Psoas muscle (tissue), 8 donors: ENCODE measurements around the gene GLMN. TPM values are rescaled to one million over a fixed set of nuclear protein-coding genes. Genes with fewer than 3 reads are reported as not detected.
A peak's percentile ranks its signal among the peaks of the same experiment; 100 is the strongest.

Experiments
- ATAC-seq, 4 donors: fragments of 200-7000 bp; cut with Tn5 transposase; one replicate each; pipeline ENCODE4 v1.9.1; 2020; ENCODE audit warnings: moderate library complexity in 3 of 4, mild to moderate bottlenecking in 2 of 4
- DNase-seq, 2 donors: peaks; one replicate each; pipeline ENCODE4 v3.0.0-alpha.2; 2020
- H3K27ac ChIP-seq: fragments of 200-600 bp; one replicate; pipeline ENCODE4 v1.8.0; 2022
- H3K27me3 ChIP-seq, 3 donors: fragments of 200-600 bp in 1 of 3; one replicate each; pipeline versions ENCODE4 v1.6.1 to v1.8.0; 2013 to 2022; ENCODE audit warnings: low read length in 2 of 3, mild to moderate bottlenecking in 2 of 3, moderate library complexity in 1 of 3; ENCODE audit not compliant: insufficient read depth in 3 of 3
- H3K36me3 ChIP-seq, 2 donors: fragments of 200-600 bp in 1 of 2; one replicate each; pipeline versions ENCODE4 v1.6.1 to v1.8.0; 2013 to 2022; ENCODE audit warnings: low read depth in 1 of 2, mild to moderate bottlenecking in 1 of 2, moderate library complexity in 1 of 2; ENCODE audit not compliant: insufficient read depth in 1 of 2
- H3K4me1 ChIP-seq: fragments of 200-600 bp; one replicate; pipeline ENCODE4 v1.8.0; 2022
- H3K4me3 ChIP-seq: fragments of 200-600 bp; one replicate; pipeline ENCODE4 v1.8.0; 2022; ENCODE audit warnings: mild to moderate bottlenecking
- H3K9me3 ChIP-seq: fragments of 200-600 bp; one replicate; pipeline ENCODE4 v1.8.0; 2022
- WGBS, 3 donors: extraction: QIAGEN DNeasy Blood & Tissue Kit; methylation state at CpG; one replicate each; pipeline versions ENCODE4 v1.1.6 to v1.1.7; 2013; 5-methylcytosine and 5-hydroxymethylcytosine counted together
- intact Hi-C, 2 donors: fragments of 100-400 bp; cut with DNase I; formaldehyde crosslinking; loops; one replicate each; pipeline versions ENCODE4 v1.11.0 to v1.14.2; 2022
- polyA plus RNA-seq, 3 donors: library from polyadenylated mRNA; stranded (reverse); fragments of 200-250 nt; gene quantifications; one replicate each; pipeline ENCODE4 v1.2.3, GENCODE V29; 2013
- total RNA-seq, 4 donors: library from RNA; stranded (reverse); fragmentation: NEBNext Ultra II Directional in 2 of 4; extraction: Animal tissue kit (Norgen Biotek cat#: 25700) in 2 of 4; gene quantifications; one replicate each; pipeline versions ENCODE4 v1.2.1 to v1.2.4, GENCODE V29; 2021 to 2023
- TF ChIP-seq, protein P1 (sequence below): fragments of 200-600 bp; IDR thresholded peaks from one replicate; pipeline ENCODE4 v1.8.0; 2022; ENCODE audit warnings: antibody characterized with exemption
- donor health status: healthy with polysubstance abuse.
- donor health status: DM: no; HTN: no; CAD: no; lungs with moderate emphysema.
- donor health status: Bipolar disorder and iron deficiency.
- donor health status: healthy.
- donor health status: DM: yes; HTN: yes; CAD: no.
- donor health status: DM: no; HTN: no; CAD: no.
- donor health status: DM: no; HTN: no; CAD: no.
- donor health status: DM: yes; HTN: yes; CAD: no.

Gene GLMN
- total and polyA plus RNA-seq, 7 donors, result 3.9 to 6.6 (median 5.5) TPM

DNA sequence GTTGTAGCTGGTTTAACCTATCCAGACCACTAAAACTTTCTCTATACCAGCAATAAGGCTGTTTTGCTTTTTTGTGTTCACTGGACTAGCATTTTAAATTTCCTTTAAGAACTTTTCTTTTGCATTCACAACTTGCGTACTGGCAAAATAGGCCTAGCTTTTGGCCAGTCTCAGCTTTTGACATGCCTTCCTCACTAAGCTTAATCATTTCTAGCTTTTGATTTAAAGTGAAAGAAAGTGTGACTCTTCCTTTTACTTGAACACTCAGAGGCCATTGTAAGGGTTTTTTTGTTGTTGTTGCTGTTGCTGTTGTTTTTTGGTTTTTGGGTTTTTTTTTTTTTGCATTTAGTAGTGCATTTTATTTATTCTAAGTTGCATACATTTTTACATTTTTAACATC, 15.2 kb upstream of the GLMN start:
- Histone ChIP-seq H3K4me3 (no peak overlapping the region), H3K9me3 (no peaks in the 10 kb centered on the region), H3K27ac (no peak overlapping the region), H3K27me3 (no peaks in the 10 kb centered on the region), H3K36me3 (peaks cover 0 to 48% of the 10 kb centered on the region in 2 donors), H3K4me1 (no peaks in the 10 kb centered on the region)
- TF ChIP-seq, protein P1, sequence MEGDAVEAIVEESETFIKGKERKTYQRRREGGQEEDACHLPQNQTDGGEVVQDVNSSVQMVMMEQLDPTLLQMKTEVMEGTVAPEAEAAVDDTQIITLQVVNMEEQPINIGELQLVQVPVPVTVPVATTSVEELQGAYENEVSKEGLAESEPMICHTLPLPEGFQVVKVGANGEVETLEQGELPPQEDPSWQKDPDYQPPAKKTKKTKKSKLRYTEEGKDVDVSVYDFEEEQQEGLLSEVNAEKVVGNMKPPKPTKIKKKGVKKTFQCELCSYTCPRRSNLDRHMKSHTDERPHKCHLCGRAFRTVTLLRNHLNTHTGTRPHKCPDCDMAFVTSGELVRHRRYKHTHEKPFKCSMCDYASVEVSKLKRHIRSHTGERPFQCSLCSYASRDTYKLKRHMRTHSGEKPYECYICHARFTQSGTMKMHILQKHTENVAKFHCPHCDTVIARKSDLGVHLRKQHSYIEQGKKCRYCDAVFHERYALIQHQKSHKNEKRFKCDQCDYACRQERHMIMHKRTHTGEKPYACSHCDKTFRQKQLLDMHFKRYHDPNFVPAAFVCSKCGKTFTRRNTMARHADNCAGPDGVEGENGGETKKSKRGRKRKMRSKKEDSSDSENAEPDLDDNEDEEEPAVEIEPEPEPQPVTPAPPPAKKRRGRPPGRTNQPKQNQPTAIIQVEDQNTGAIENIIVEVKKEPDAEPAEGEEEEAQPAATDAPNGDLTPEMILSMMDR, result no peak
- no peak for ATAC-seq
- WGBS, 3 donors, result 97% methylated on average over 1 of the region's 1 CpG
- intact Hi-C loops, result loop anchor here in 1 of 2 donors (10.0 kb wide), 1 partner anchor 311 kb away; no protein-coding TSS in a partner anchor
- no peak for DNase-seq

DNA sequence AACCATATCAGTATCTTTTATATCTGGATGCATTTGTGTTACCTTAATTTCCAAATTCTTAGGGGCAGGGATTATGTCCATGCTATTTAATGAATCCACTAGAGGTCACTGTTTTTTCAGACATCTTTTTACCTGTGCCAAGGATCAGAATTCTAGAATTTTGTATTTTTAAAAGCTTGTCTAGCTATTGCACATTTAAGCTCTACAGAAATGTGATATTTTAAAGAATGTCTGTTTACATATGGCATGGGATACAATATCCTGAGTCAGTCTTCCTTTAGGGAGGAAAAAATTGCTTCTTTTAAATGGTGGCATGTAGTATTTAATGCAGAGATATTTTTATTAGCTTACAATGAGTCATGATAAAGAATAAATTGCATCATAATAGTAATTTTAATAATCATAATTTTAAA, 11.4 kb upstream of the GLMN start:
- DNase-seq (no peak), ATAC-seq (peak in 1 of 4 donors; percentile 69)
- no peak overlapping the region for H3K4me3 ChIP-seq
- H3K9me3 ChIP-seq, result no peaks in the 10 kb centered on the region
- no peaks in the 10 kb centered on the region for H3K4me1 ChIP-seq
- peaks cover 0 to 86% of the 10 kb centered on the region in 2 donors for H3K36me3 ChIP-seq
- TF ChIP-seq, protein P1, result peak; percentile 45
- no peak overlapping the region for H3K27ac ChIP-seq
- intact Hi-C loops, result loop anchor here in 1 of 2 donors (10.0 kb wide), 1 partner anchor 315 kb away; no protein-coding TSS in a partner anchor
- no peaks in the 10 kb centered on the region for H3K27me3 ChIP-seq

DNA sequence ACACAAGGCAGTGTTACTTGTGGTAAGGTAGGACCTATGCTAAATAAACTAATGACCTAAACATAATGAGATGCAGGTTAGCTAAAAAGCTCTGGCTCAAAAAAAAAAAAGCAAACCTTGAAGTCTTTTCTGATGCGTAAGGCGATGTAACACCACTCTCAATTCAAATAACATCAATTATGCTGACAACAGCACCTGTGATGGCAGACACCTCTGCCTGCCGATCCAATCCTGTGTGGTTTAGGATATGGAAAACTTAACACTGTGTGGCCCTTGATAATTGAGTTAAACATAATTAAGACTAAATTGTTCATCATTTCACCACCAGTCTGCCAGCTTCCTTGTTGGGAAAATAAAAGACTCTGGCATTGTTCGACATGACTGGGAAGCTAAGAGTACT, 9.2 kb upstream of the GLMN start:
- intact Hi-C loops, result loop anchor here in 1 of 2 donors (5.0 kb wide), 1 partner anchor 314 kb away; no protein-coding TSS in a partner anchor

DNA sequence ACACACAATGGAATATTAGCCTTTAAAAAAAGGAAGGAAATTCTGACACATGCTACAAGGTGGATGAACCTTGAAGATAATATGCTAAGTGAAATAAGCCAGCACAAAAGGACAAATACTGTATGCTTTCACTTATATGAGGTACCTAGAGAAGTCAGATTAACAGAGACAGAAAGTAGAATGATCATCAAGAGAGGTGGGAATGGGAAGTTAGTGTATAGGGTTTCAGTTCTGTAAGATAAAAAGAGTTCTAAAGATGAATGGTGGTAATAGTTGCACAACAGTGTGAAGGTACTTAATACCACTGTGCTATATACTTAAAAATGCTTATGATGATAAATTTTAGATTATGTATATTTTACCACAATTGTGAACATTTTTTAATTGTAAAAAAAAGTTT, 7.2 kb upstream of the GLMN start:
- intact Hi-C loops, result loop anchor here in 1 of 2 donors (5.0 kb wide), 1 partner anchor 316 kb away; no protein-coding TSS in a partner anchor
- Histone ChIP-seq H3K27me3 (no peaks in the 10 kb centered on the region), H3K9me3 (no peaks in the 10 kb centered on the region), H3K27ac (no peak overlapping the region), H3K36me3 (peaks cover 0 to 86% of the 10 kb centered on the region in 2 donors), H3K4me1 (no peaks in the 10 kb centered on the region), H3K4me3 (no peak overlapping the region)
- ATAC-seq (no peak), DNase-seq (no peak)
- TF ChIP-seq, protein P1, result no peak

More for the DNA sequence above, 9.2 kb upstream of the GLMN start:
- peaks cover 0 to 93% of the 10 kb centered on the region in 2 donors for H3K36me3 ChIP-seq
- no peak for DNase-seq
- H3K27me3 ChIP-seq, result no peaks in the 10 kb centered on the region
- H3K27ac ChIP-seq, result no peak overlapping the region
- TF ChIP-seq, protein P1, result no peak
- no peak overlapping the region for H3K4me3 ChIP-seq
- no peak for ATAC-seq
- H3K9me3 ChIP-seq, result no peaks in the 10 kb centered on the region
- WGBS, 3 donors, result 78 to 86% (median 83%) methylated on average over 4 of the region's 4 CpGs
- H3K4me1 ChIP-seq, result no peaks in the 10 kb centered on the region

DNA sequence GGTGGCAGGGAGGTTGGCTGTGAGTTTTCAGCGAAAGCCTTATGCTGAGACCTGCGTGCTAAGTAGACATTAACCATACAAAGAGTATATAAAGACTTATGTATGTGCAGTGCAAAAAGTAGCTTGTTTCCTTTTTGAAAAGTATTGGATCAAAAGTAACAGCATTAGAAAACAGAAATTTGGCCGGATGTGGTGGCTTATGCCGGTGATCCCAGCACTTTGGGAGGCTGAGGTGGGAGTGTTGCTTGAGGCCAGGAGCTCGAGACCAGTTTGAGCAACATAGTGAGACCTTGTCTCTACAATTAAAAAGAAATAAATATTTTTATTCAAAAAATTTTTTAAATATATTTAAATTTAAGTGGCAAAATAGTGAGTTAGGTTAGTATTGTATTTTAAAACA, 2.2 kb upstream of the GLMN start:
- intact Hi-C loops, result no loop called here
- 80 to 86% (median 80%) methylated on average over 5 of the region's 5 CpGs for WGBS, 3 donors
- H3K4me1 ChIP-seq, result peaks cover 7% of the 10 kb centered on the region

More for the DNA sequence above, 2.2 kb upstream of the GLMN start:
- Histone ChIP-seq H3K4me3 (peak overlapping the region; percentile 6), H3K9me3 (no peaks in the 10 kb centered on the region), H3K27ac (no peak overlapping the region), H3K27me3 (no peaks in the 10 kb centered on the region), H3K36me3 (peaks cover 0 to 56% of the 10 kb centered on the region in 2 donors)
- DNase-seq (no peak), ATAC-seq (no peak)
- TF ChIP-seq, protein P1, result no peak
